K562 (cell line): ENCODE results near the gene SCFD2. TPM values are rescaled to one million over a fixed set of nuclear protein-coding genes. Genes with fewer than 3 reads are reported as not detected.

ENCODE experiments used
- CEBPB ChIP-seq: fragments of 450-650 bp; IDR thresholded peaks from 2 replicates; pipeline ENCODE4 v1.6.1; 2016; ENCODE audit warnings: missing genetic modification characterization, missing compliant biosample characterization
- EP400 ChIP-seq: fragments of 450-650 bp; IDR thresholded peaks from 2 replicates; pipeline ENCODE4 v1.6.1; 2017; ENCODE audit warnings: antibody characterized with exemption, mild to moderate bottlenecking, moderate library complexity
- L3MBTL2 ChIP-seq: fragments of 450-650 bp; IDR thresholded peaks from 2 replicates; pipeline ENCODE4 v1.6.1; 2016; ENCODE audit warnings: mild to moderate bottlenecking, moderate library complexity
- MECOM ChIP-seq: fragments of 250-450 bp; sonication (Bioruptor Pico); IDR thresholded peaks from 2 replicates; pipeline ENCODE4 v1.8.0; 2022; ENCODE audit warnings: inconsistent platforms
- MEIS2 ChIP-seq: fragments of 450-650 bp; IDR thresholded peaks from 2 replicates; pipeline ENCODE4 v1.6.1; 2014; ENCODE audit warnings: mild to moderate bottlenecking; ENCODE audit not compliant: partially characterized antibody
- MTA2 ChIP-seq: fragments of 450-650 bp; IDR thresholded peaks from 2 replicates; pipeline ENCODE4 v1.6.1; 2016; ENCODE audit warnings: low read depth
- MYNN ChIP-seq, 2 experiments: sonication (generic); formaldehyde crosslinking in 1 of 2; IDR thresholded peaks; 2 replicates each; pipeline versions ENCODE4 v1.5.0 to v1.6.1; 2016 to 2020; ENCODE audit warnings: antibody characterized with exemption in 1 of 2, missing genetic modification reagents in 1 of 2
- RBM22 ChIP-seq: fragments of 200-400 bp; formaldehyde crosslinking; IDR thresholded peaks from 2 replicates; pipeline ENCODE4 v1.6.1; 2018; ENCODE audit warnings: low read length, low read depth; ENCODE audit not compliant: poor library complexity, severe bottlenecking
- TFAM ChIP-seq: fragments of 250-450 bp; sonication (Bioruptor Pico); conservative IDR thresholded peaks from 2 replicates; pipeline ENCODE4 v1.5.0; 2021; ENCODE audit warnings: mild to moderate bottlenecking, moderate library complexity
- polyA plus RNA-seq, 8 experiments: library from polyadenylated mRNA; depleted of rRNA in 4 of 8; stranded (reverse) in 5 of 8; unstranded in 3 of 8; fragments of >200 nt; fragmentation: Nextera tagmentation in 2 of 8; fragmentation: Illumina TruSeq in 1 of 8; extraction: Ambion mirVana in 2 of 8; extraction: Trizol in 1 of 8; gene quantifications; 2 replicates each; pipeline versions ENCODE4 v1.2.1 to v1.2.3, GENCODE V29; 2011 to 2014; ENCODE audit warnings: inconsistent platforms in 1 of 8, missing spikeins in 1 of 8
- total RNA-seq, 7 experiments: library from RNA; depleted of rRNA in 6 of 7; stranded (reverse); fragments of >200 nt in 6 of 7; fragmentation: Illumina TruSeq in 2 of 7; extraction: Trizol in 2 of 7; gene quantifications; 2 replicates each; pipeline versions ENCODE4 v1.2.1 to v1.2.3, GENCODE V29; 2011 to 2021; ENCODE audit warnings: low replicate concordance in 1 of 7
- TF ChIP-seq, protein P1 (sequence below): sonication (generic); IDR thresholded peaks from 2 replicates; pipeline ENCODE4 v1.6.1; 2016
- TF ChIP-seq, protein P2 (sequence below): fragments of 250-450 bp; sonication (Bioruptor Pico); IDR thresholded peaks from 2 replicates; pipeline ENCODE4 v1.4.0; 2020; ENCODE audit warnings: mild to moderate bottlenecking

Gene SCFD2
- total and polyA plus RNA-seq, 9 of the 15 experiments (the other 6 are each of a cell fraction or from before 2014, with no cell fraction given), result 5.7 to 30.3 (median 22.8) TPM

DNA sequence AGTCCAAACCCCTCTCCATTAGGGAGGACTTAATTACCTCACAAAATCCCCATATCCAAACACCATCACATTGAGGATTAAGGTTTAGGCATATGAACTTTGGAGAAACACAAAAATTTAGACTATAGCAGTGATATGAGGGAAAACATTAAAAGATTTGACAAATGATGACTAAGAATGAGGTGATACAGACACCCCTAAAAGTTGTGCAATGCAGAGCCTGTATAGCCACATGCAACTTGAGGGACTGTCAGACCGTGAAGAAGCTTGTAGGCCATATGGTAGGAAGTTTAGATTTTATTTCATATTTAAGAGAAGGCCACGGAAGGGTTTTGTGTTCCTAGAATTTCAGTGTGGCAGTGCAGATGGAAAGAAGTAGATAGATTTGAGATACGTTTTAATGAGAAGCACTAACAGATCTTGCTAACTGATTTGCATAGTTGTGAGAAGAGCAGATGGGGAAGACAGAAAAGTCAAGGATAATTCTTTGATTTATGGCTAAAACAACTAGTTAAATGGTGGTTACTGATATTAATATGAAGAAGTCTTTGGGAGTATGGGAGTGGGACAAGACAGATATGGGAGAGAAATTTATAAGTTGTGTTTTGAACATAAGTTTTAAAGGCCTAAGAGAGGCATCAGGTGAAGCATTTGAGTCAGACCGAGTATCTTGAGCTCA, 6.1 kb upstream of the SCFD2 start (continued):
- TF ChIP-seq, protein P1, sequence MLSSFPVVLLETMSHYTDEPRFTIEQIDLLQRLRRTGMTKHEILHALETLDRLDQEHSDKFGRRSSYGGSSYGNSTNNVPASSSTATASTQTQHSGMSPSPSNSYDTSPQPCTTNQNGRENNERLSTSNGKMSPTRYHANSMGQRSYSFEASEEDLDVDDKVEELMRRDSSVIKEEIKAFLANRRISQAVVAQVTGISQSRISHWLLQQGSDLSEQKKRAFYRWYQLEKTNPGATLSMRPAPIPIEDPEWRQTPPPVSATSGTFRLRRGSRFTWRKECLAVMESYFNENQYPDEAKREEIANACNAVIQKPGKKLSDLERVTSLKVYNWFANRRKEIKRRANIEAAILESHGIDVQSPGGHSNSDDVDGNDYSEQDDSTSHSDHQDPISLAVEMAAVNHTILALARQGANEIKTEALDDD, result peak; percentile 74
- peak; percentile 68; the same call in 1 of the 2 replicates for TF ChIP-seq MECOM (CRISPR knock-in tag)
- TF ChIP-seq, protein P2, sequence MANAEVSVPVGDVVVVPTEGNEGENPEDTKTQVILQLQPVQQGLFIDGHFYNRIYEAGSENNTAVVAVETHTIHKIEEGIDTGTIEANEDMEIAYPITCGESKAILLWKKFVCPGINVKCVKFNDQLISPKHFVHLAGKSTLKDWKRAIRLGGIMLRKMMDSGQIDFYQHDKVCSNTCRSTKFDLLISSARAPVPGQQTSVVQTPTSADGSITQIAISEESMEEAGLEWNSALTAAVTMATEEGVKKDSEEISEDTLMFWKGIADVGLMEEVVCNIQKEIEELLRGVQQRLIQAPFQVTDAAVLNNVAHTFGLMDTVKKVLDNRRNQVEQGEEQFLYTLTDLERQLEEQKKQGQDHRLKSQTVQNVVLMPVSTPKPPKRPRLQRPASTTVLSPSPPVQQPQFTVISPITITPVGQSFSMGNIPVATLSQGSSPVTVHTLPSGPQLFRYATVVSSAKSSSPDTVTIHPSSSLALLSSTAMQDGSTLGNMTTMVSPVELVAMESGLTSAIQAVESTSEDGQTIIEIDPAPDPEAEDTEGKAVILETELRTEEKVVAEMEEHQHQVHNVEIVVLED, result no peak
- TF ChIP-seq EP400, result no peak
- TF ChIP-seq TFAM (CRISPR knock-in tag), result no peak
- peak; percentile 50 for TF ChIP-seq MEIS2
- no peak for TF ChIP-seq MTA2
- no peak for TF ChIP-seq MYNN (IDR thresholded peaks at IDR 0.05)
- no peak for TF ChIP-seq MYNN (CRISPR knock-in tag; IDR thresholded peaks at IDR 0.05)
- no peak for TF ChIP-seq RBM22
- TF ChIP-seq CEBPB (tag), result peak; percentile 90
- peak; percentile 48; the same call in 1 of the 2 replicates for TF ChIP-seq L3MBTL2
